ENCODE data around the gene C11orf54. TPM values are rescaled to one million over a fixed set of nuclear protein-coding genes. Genes with fewer than 3 reads are reported as not detected.

C11orf54 gene
- polyA plus RNA-seq, 3 donors, result 8.3 to 23.6 (median 14.1) TPM

DNA sequence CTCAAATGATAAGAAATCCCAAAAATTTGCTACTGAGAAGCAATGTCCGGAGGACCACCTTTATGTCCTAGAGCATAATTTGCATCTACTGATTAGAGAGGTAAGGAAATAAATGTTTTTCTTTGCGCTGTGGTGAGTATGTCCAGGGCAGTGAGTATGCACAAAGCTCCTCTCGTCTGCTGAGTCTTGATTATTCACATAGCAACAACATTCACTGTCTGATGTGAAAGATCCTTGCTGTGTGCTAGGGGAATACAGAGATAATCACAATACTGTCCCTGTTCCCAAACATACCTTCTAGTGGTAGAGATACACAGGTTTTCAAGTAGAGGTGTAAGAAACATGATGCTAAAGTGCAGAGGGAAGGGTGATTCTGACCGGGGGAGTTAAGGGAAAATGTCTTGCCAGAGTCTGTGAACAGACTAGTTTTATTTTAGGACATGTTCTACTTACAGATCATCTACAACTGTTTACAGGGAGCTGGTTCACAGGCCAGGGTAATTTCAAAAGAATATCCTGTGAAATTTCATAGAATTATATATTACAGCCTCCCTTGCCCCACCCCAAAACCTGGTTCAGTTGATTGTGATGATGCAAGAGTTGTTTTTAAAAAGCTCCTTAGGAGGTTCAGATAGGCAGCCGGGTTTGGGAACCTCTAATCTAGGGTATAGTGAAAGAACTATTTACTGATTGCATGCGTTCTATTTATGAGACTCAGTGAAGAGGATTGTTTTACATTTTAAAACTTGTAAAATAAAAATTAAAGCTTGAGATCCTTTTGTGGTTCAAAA lies 55.2 kb downstream of the C11orf54 start:
- Histone ChIP-seq H3K4me2 (replicated peaks; ENCODE audit: extremely low read depth, low read length, poor library complexity, severe bottlenecking) (no peak overlapping the region), H3K4me3 (replicated peaks in 1 of 3; ENCODE audit: low read depth in 2 of 3, low read length in 3 of 3) (no peak overlapping the region), H3K9me3 (replicated peaks in 1 of 2; ENCODE audit: control insufficient read depth in 1 of 2, insufficient read depth in 1 of 2, low read length in 2 of 2) (no peaks in the 10 kb centered on the region), H3K79me2 (ENCODE audit: insufficient read depth, low read length) (peaks cover 9% of the 10 kb centered on the region), H4K20me1 (ENCODE audit: insufficient read depth, low read length) (peaks cover 53% of the 10 kb centered on the region), H3K9ac (ENCODE audit: insufficient read depth, low read length, poor library complexity, severe bottlenecking) (no peak overlapping the region), H3K27me3 (ENCODE audit: control insufficient read depth in 2 of 2, insufficient read depth in 2 of 2, low read length in 2 of 2) (no peaks in the 10 kb centered on the region), H2AFZ (ENCODE audit: insufficient read depth, low read depth, low read length, poor library complexity, severe bottlenecking) (no peak overlapping the region), H3K4me1 (ENCODE audit: control insufficient read depth in 1 of 2, insufficient read depth in 2 of 2, low read length in 2 of 2) (no peaks in the 10 kb centered on the region), H3K36me3 (replicated peaks in 1 of 2; ENCODE audit: control insufficient read depth in 1 of 2, insufficient read depth in 2 of 2, low read length in 2 of 2) (peaks cover 94 to 99% of the 10 kb centered on the region in 2 donors), H3K27ac (ENCODE audit: low read depth in 1 of 2, low read length in 2 of 2) (no peak overlapping the region)
- H3K4me3 Mint-ChIP-seq, result no peak overlapping the region
- H3K27me3 Mint-ChIP-seq (ENCODE audit: low read depth in 3 of 3), result no peaks in the 10 kb centered on the region
- TF ChIP-seq, protein P1, sequence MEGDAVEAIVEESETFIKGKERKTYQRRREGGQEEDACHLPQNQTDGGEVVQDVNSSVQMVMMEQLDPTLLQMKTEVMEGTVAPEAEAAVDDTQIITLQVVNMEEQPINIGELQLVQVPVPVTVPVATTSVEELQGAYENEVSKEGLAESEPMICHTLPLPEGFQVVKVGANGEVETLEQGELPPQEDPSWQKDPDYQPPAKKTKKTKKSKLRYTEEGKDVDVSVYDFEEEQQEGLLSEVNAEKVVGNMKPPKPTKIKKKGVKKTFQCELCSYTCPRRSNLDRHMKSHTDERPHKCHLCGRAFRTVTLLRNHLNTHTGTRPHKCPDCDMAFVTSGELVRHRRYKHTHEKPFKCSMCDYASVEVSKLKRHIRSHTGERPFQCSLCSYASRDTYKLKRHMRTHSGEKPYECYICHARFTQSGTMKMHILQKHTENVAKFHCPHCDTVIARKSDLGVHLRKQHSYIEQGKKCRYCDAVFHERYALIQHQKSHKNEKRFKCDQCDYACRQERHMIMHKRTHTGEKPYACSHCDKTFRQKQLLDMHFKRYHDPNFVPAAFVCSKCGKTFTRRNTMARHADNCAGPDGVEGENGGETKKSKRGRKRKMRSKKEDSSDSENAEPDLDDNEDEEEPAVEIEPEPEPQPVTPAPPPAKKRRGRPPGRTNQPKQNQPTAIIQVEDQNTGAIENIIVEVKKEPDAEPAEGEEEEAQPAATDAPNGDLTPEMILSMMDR (IDR thresholded peaks at IDR 0.05), result no peak
- intact Hi-C loops (cut with micrococcal nuclease), result no loop called here
- no peaks in the 10 kb centered on the region for H3K9me3 Mint-ChIP-seq
- peaks cover 75 to 93% of the 10 kb centered on the region in 2 donors for H3K36me3 Mint-ChIP-seq
- DNase-seq, result no peak
- WGBS (ENCODE audit: insufficient coverage), result no CpG with 5 or more reads among the region's 6 CpGs
- no peaks in the 10 kb centered on the region for H3K4me1 Mint-ChIP-seq
- no peak overlapping the region for H3K27ac Mint-ChIP-seq

DNA sequence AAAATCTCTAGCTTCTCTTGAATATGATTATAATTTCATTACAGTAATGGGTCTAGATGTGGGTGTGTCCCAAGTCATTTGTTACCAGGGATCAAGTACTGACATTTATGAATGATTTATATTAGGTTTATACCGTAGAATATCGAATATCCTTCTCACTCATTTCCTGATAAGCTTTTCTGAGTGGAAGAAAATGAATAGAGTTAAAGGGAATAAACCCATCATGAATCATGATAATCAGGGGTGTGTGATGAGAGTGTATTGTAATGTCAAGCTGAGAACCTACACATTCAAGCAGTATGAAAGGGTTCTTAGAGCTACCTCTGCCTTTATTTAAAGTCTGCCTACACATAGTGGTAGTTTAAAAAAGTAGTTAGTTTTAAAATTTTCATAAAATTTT lies 59.9 kb downstream of the C11orf54 start:
- no peak overlapping the region for H3K4me2 ChIP-seq (replicated peaks; ENCODE audit: extremely low read depth, low read length, poor library complexity, severe bottlenecking)
- Mint-ChIP-seq H3K9me3 (no peaks in the 10 kb centered on the region), H3K4me3 (no peak overlapping the region), H3K27me3 (ENCODE audit: low read depth in 3 of 3) (no peaks in the 10 kb centered on the region), H3K36me3 (peaks cover 74 to 89% of the 10 kb centered on the region in 2 donors), H3K27ac (no peak overlapping the region), H3K4me1 (no peaks in the 10 kb centered on the region)
- no peak overlapping the region for H3K4me3 ChIP-seq (replicated peaks in 1 of 3; ENCODE audit: low read depth in 2 of 3, low read length in 3 of 3)
- no peaks in the 10 kb centered on the region for H3K4me1 ChIP-seq (ENCODE audit: control insufficient read depth in 1 of 2, insufficient read depth in 2 of 2, low read length in 2 of 2)
- H3K27ac ChIP-seq (ENCODE audit: low read depth in 1 of 2, low read length in 2 of 2), result no peak overlapping the region
- TF ChIP-seq, protein P1 (IDR thresholded peaks at IDR 0.05), result no peak
- H3K27me3 ChIP-seq (ENCODE audit: control insufficient read depth in 2 of 2, insufficient read depth in 2 of 2, low read length in 2 of 2), result no peaks in the 10 kb centered on the region
- intact Hi-C loops (cut with micrococcal nuclease), result no loop called here
- H3K9me3 ChIP-seq (replicated peaks in 1 of 2; ENCODE audit: control insufficient read depth in 1 of 2, insufficient read depth in 1 of 2, low read length in 2 of 2), result no peaks in the 10 kb centered on the region
- no peak overlapping the region for H2AFZ ChIP-seq (ENCODE audit: insufficient read depth, low read depth, low read length, poor library complexity, severe bottlenecking)
- WGBS (ENCODE audit: insufficient coverage), result no CpG with 5 or more reads among the region's 2 CpGs
- peaks cover 51% of the 10 kb centered on the region for H4K20me1 ChIP-seq (ENCODE audit: insufficient read depth, low read length)
- DNase-seq, result no peak
- peaks cover 85 to 99% of the 10 kb centered on the region in 2 donors for H3K36me3 ChIP-seq (replicated peaks in 1 of 2; ENCODE audit: control insufficient read depth in 1 of 2, insufficient read depth in 2 of 2, low read length in 2 of 2)
- H3K9ac ChIP-seq (ENCODE audit: insufficient read depth, low read length, poor library complexity, severe bottlenecking), result no peak overlapping the region
- H3K79me2 ChIP-seq (ENCODE audit: insufficient read depth, low read length), result peaks cover 9% of the 10 kb centered on the region

Data from CD14-positive monocyte (primary cell).